Right forelimb (tissue), 1 donor: ENCODE measurements around the gene OR10A4.
"Not testable (repeated sequence)": the region's sequence is repeated elsewhere in the genome, so short reads cannot be mapped to it uniquely, and the experiment has no call there.

Source experiments
- DNase-seq: peaks from one replicate; pipeline ENCODE4 v3.0.0-alpha.2; 2018

The OR10A4 gene

DNA sequence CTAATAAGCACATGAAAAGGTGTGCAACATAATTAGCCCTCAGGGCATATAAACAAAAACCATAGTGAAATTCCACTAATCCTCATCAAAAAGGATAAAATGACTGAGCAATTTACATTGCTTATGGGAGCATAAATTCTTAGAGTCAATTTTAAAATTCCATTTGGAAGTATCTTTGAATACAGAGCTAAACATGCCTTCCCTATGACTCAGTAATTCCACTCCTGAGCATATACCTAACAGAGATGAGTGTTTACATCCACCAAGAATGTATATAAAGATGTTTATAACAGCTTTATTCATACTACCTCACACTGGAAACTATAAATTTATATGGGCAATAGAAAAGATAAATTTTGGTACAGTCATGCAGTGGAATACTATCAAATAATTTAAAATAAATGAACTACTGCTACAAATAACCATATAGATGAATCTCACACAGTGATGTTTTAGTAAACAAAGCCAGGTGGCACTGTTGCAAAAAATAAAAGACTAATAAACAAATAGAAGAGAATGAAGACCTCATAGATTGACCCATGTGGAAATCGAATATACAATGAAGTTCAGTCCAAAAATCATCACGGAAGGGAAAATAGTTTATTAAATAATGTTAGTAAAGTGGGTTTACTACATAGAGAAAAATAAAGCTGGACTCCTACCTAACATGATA, 24.0 kb downstream of the OR10A4 start:
- DNase-seq, result no peak

DNA sequence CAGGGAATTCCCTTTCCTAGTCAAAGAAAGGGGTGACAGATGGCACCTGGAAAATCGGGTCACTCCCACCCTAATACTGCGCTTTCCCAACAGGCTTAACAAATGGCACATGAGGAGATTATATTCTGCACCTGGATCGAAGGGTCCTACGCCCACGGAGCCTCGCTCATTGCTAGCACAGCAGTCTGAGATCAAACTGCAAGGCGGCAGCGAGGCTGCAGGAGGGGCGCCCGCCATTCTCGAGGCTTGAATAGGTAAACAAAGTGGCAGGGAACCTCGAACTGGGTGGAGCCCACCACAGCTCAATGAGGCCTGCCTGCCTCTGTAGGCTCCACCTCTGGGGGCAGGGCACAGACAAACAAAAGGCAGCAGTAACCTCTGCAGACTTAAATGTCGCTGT, 28.4 kb downstream of the OR10A4 start:
- DNase-seq, result not testable (repeated sequence)

DNA sequence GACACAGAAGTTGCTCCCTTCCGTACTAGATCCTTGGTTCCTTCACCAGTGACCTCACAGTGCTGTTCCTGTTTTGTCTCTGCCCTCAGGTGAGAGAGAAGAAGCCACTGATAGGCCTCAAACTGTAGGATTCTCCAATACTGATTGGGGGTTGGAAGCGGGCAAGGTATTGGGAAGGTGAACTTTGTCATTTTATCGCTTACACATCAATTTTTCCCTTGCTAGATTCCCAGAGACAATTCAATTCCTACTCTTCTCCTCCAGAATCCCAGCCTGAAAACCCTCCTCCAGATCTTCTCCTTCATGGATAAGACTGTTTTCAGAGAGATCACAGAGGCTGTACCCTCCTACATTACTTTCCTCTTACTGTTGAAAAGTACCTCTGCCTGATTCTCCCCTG, 35.0 kb downstream of the OR10A4 start:
- no peak for DNase-seq

DNA sequence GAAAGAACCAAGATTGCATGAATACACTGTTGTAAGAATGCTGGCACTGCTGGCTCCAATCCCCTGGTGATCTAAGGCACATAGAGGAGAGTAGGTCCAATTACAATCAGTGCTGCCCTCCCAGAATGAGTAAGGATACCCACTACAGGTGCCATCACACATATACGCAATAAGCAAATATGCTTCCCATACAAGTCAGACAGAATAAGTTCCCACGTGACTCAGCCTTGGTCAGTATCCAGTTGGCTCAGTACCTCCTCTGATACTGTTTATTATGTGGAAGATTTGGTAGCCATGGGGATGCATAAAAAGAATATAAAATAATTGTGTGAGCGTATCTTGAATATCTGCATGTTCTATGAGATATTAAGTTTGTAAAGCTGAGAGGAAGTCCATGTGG, 35.5 kb downstream of the OR10A4 start:
- no peak for DNase-seq

DNA sequence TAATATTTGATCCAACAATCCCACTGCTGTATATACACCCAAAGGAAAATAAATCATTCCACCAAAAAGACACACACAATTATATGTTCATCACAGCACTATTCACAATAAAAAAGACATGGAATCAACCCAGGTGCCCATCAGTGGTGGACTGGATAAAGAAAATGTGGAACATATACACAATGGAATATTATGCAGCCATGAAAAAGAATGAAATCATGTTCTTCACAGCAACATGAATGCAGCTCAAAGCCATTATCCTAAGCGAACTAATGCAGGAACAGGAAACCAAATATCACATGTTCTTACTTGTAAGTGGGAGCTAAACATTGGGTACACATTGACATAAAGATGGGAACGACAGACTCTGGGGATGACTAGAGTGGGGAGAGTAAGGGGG, 43.3 kb downstream of the OR10A4 start:
- no peak for DNase-seq

DNA sequence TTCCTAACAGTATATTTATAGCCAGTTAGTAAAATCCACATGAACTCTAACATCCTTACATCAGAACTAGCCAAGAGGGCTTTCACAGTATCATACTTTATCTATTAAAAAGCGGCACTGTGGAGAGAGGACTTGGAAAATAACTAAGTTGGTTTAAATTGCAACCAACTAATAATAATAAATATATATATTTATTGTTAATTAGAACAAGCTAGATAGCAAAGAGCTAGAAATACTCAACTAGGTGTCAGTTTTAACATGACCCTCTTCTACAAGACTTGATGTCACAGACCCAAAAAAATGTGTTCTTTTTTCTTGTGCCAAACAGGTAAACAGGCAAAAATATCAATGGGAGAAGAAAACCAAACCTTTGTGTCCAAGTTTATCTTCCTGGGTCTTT, 44.3 kb downstream of the OR10A4 start, which contains the start of gene OR2D3:
Gene OR2D3, plus strand, starts transcription at position 301 of the 400 bp plus-strand sequence. Its CDS starts 0 bp downstream, at position 301.
- no peak for DNase-seq

DNA sequence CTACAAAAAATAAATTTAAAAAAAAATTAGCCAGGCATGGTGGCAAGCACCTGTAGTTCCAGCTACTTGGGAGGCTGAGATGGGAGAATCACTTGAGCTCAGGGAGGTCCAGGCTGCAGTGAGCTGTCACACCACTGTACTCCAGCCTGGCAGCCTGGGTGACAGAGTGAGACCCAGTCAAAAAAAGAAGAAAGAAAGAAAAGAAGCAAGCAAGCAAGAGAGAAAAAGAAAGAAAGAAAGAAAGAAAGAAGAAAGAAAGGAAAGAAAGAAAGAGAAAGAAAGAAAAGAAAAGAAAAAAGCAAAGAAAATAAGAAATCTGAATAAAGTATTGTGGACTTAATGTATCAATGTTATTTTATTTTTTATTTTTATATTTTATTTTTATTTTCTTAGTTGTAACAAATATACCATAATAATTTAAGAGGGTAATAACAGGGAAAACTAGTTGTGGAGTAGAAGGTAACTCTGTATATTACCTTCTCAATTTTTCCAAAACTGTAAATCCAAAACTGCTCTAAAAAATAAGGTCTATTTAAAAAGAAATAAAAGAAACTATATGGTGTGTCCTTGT, 48.7 kb downstream of the OR10A4 start:
- DNase-seq, result no peak

DNA sequence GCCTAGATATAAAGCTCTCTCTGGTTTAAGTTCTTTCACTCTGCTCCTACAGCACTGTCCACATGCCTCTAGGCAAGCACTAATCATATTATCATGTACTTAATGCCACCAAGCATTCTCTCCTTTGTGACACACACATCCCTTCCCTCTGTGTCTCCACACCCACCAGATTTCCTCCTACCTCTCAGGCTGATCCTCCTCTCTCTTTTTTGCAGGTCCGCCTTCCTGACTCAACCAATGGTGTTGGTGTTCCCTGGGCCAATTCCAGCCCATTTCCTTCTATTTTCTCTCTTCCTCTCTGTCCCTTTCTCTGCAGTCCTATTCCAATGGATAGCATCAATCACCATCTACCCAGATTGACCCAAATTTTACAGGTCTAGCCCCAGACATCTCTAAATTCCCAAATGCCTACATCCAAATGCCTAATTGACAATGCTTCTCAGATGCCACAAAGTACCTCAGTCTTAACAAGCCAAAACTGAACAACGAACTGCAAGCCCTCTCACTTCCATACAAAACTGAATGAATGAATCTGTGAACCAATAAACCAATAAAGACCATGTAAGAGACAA, 49.3 kb downstream of the OR10A4 start:
- no peak for DNase-seq

DNA sequence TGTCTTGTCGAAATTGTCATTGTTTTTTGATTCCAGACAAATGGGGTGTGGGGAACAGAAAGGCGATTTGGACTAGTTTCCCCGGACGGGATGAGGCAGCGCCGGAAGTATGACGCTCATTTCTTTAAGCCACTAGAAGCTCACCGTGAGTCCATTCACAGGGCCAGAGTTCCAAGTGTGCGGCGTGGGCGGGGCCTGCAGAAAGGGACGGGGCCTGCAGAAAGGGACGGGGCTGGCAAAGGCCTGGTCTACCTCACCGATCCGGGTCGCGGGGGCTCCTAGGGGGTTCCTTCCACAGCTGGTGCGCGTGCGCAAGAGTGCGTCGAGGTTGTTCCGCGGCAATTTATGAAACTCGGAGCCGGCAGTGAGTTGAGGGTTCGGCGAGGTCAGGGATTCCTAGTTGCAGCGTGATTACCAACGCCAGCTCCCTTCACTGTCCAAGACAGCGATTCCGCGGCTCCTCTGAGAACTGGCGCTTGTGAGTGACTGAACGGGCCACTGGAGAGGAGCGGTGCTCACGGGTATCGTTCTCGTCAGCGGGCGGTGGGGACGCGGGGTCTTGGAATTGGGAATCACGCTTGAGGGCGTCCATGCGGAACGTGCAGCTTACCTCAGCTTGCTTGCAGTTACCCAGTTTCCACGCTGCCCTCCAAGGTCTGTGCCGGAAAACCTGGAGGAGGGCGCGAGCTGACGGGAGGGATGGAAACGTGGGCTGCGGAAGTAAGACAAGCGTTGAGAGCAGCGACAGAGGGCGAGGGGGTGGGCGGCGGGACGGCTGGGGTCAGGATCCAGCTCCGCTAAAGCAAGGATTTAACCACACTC, 50.0 kb downstream of the OR10A4 start, which contains the start of gene ZNF215:
Gene ZNF215, plus strand, starts transcription at position 219 of the 822 bp plus-strand sequence. CDS start 5,847 bp downstream, outside the sequence.
- DNase-seq, result peak; percentile 86

DNA sequence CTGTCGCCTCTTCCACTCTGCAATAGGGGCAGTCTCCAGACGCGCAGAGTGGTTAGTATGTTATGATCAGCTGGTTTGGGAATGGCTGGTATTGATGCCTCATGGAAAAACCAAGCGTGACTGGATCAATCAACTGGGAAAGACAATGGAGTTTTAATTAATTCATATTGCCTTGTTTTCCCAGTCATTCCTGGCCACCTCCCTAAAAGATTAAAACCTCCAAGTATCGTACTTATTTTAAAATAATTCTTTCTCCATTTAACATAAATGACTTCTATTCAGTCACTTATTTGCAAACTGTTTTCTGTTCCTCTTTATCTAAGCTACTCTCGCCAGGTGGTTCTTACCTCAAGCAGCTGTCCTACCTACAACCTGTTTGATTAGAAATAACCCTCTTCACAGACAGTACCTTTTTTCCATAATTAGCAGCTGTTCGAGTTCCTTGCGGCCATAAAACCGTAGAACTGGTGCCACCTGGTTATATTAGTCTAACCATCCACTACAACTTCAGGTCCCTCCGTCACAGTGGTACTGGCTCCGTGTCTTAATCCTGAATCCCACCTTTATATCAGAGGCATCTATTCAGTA, 50.7 kb downstream of the OR10A4 start:
- DNase-seq, result no peak
